GM19025 (cell line): ENCODE data around the gene RAC3.
A peak's percentile ranks its signal among the peaks of the same experiment; 100 is the strongest.

Experiments
- ATAC-seq: cut with Tn5 transposase; IDR thresholded peaks from one replicate; pipeline ENCODE4 v1.9.1; 2021; ENCODE audit warnings: mild to moderate bottlenecking, low read depth, moderate library complexity; ENCODE audit not compliant: unreplicated experiment

The RAC3 gene

GRCh38 chr17:82064433-82065192 is 33.1 kb downstream of the RAC3 start:
- ATAC-seq: no peak

GRCh38 chr17:82065193-82065637 is 33.7 kb downstream of the RAC3 start:
- peak; percentile 23 for ATAC-seq

- ATAC-seq: peak; percentile 55
These were observed 34.3 kb downstream of the RAC3 start, which contains the start of gene DUS1L for GRCh38 chr17:82065638-82066303. DUS1L (minus strand) TSS chr17:82065804; CDS start chr17:82065059, 745 bp downstream.

GRCh38 chr17:82070611-82071010 is 39.1 kb downstream of the RAC3 start:
- ATAC-seq: no peak

- no peak for ATAC-seq
These were observed 41.3 kb downstream of the RAC3 start for GRCh38 chr17:82072827-82073226.

GRCh38 chr17:82073446-82073845 is 42.0 kb downstream of the RAC3 start:
- ATAC-seq: no peak

GRCh38 chr17:82076018-82076784 is 44.7 kb downstream of the RAC3 start:
- no peak for ATAC-seq

GRCh38 chr17:82076785-82077591 is 45.5 kb downstream of the RAC3 start:
- ATAC-seq: no peak

- ATAC-seq: no peak
These were observed 46.3 kb downstream of the RAC3 start for GRCh38 chr17:82077617-82078358.

GRCh38 chr17:82078433-82078832 is 47.0 kb downstream of the RAC3 start:
- no peak for ATAC-seq

GRCh38 chr17:82079001-82079677 is 47.7 kb downstream of the RAC3 start:
- no peak for ATAC-seq

GRCh38 chr17:82080048-82080788 is 48.7 kb downstream of the RAC3 start:
- ATAC-seq: no peak

- ATAC-seq: no peak
These were observed 49.4 kb downstream of the RAC3 start for GRCh38 chr17:82080789-82081464.

- ATAC-seq: no peak
These were observed 50.1 kb downstream of the RAC3 start for GRCh38 chr17:82081546-82081945.

GRCh38 chr17:82081966-82082365 is 50.5 kb downstream of the RAC3 start:
- ATAC-seq: no peak

- ATAC-seq: no peak
These were observed 51.0 kb downstream of the RAC3 start for GRCh38 chr17:82082456-82082855.

GRCh38 chr17:82083009-82083408 is 51.5 kb downstream of the RAC3 start:
- ATAC-seq: no peak
